GM10266 (cell line): ENCODE results near the gene RAP1GDS1.

ENCODE experiments used
- DNase-seq: peaks from one replicate; pipeline ENCODE4 v3.0.0; 2012; ENCODE audit errors: extremely low spot score
- CTCF ChIP-seq: IDR thresholded peaks from 2 replicates; pipeline ENCODE4 v1.5.1; 2012; ENCODE audit warnings: mild to moderate bottlenecking, low read depth; ENCODE audit not compliant: control insufficient read depth, insufficient read depth; ENCODE audit errors: missing control alignments

The RAP1GDS1 gene

GRCh38 chr4:98332017-98332416, 70.8 kb downstream of the RAP1GDS1 start:
- no peak for TF ChIP-seq CTCF
- DNase-seq = no peak

GRCh38 chr4:98334461-98334860, 73.3 kb downstream of the RAP1GDS1 start:
- TF ChIP-seq CTCF = no peak
- no peak for DNase-seq

- TF ChIP-seq CTCF = no peak
- no peak for DNase-seq
Observed at GRCh38 chr4:98338761-98339438, 77.7 kb downstream of the RAP1GDS1 start.

- DNase-seq = no peak
- no peak for TF ChIP-seq CTCF
Observed at GRCh38 chr4:98341309-98341708, 80.1 kb downstream of the RAP1GDS1 start.

GRCh38 chr4:98343626-98344025, 82.4 kb downstream of the RAP1GDS1 start:
- TF ChIP-seq CTCF = no peak
- no peak for DNase-seq

GRCh38 chr4:98345838-98346237, 84.7 kb downstream of the RAP1GDS1 start:
- TF ChIP-seq CTCF = no peak
- DNase-seq = no peak

GRCh38 chr4:98352396-98352795, 91.2 kb downstream of the RAP1GDS1 start:
- DNase-seq = no peak

More at GRCh38 chr4:98352396-98352795, 91.2 kb downstream of the RAP1GDS1 start:
- TF ChIP-seq CTCF = no peak
